WTC11 (cell line): ENCODE measurements around the gene PEAR1. TPM values are rescaled to one million over a fixed set of nuclear protein-coding genes. Genes with fewer than 3 reads are reported as not detected.

ENCODE experiments used
- ATAC-seq: fragments of 200-7000 bp; cut with Tn5 transposase; 2 replicates; pipeline ENCODE4 v1.10.0; 2021; ENCODE audit warnings: mild to moderate bottlenecking, moderate library complexity
- CTCF ChIA-PET: fragments of 300-600 bp; sonication (Branson Sonifier 250); formaldehyde crosslinking; loops from one replicate; lab custom pipeline; 2021; ENCODE audit warnings: antibody characterized with exemption; lab: Charles Lee
- POLR2A ChIA-PET: fragments of 350-600 bp; sonication (Branson Sonifier 250); formaldehyde crosslinking; loops from one replicate; lab custom pipeline; 2021; ENCODE audit warnings: antibody characterized with exemption; lab: Charles Lee
- DNase-seq: peaks from one replicate; pipeline ENCODE4 v3.0.0; 2021; ENCODE audit warnings: low spot score
- H3K27ac Mint-ChIP-seq: 2 replicates; pipeline ENCODE4 v1.8.0; 2021; ENCODE audit warnings: mixed read lengths
- H3K27me3 Mint-ChIP-seq: 2 replicates; pipeline ENCODE4 v1.8.0; 2021; ENCODE audit warnings: low read depth, mild to moderate bottlenecking, moderate library complexity, mixed read lengths
- H3K36me3 Mint-ChIP-seq: 2 replicates; pipeline ENCODE4 v1.8.0; 2021; ENCODE audit warnings: mixed read lengths
- H3K4me1 Mint-ChIP-seq: 2 replicates; pipeline ENCODE4 v1.8.0; 2022; ENCODE audit warnings: mixed read lengths
- H3K4me3 Mint-ChIP-seq: 2 replicates; pipeline ENCODE4 v1.8.0; 2021; ENCODE audit warnings: mild to moderate bottlenecking, moderate library complexity, mixed read lengths
- H3K9me3 Mint-ChIP-seq: 2 replicates; pipeline ENCODE4 v1.8.0; 2021; ENCODE audit warnings: mixed read lengths
- ATF3 ChIP-seq: sonication (generic); formaldehyde crosslinking; conservative IDR thresholded peaks from 2 replicates; pipeline ENCODE4 v1.8.1; 2022; ENCODE audit warnings: mild to moderate bottlenecking, missing genetic modification reagents
- CBFB ChIP-seq: sonication (generic); formaldehyde crosslinking; IDR thresholded peaks from 2 replicates; pipeline ENCODE4 v1.8.1; 2022; ENCODE audit warnings: mild to moderate bottlenecking, low read depth, missing genetic modification reagents
- CREM ChIP-seq: sonication (generic); formaldehyde crosslinking; IDR thresholded peaks from 2 replicates; pipeline ENCODE4 v1.8.1; 2022; ENCODE audit warnings: mild to moderate bottlenecking, missing genetic modification reagents, moderate library complexity
- E2F5 ChIP-seq: sonication (generic); formaldehyde crosslinking; IDR thresholded peaks from 2 replicates; pipeline ENCODE4 v1.8.1; 2022; ENCODE audit warnings: mild to moderate bottlenecking, moderate library complexity, missing genetic modification reagents
- ELF4 ChIP-seq: sonication (generic); formaldehyde crosslinking; IDR thresholded peaks from 2 replicates; pipeline ENCODE4 v1.8.1; 2022; ENCODE audit warnings: low read depth, mild to moderate bottlenecking, moderate library complexity, missing genetic modification reagents
- JUN ChIP-seq: sonication (generic); formaldehyde crosslinking; IDR thresholded peaks from 2 replicates; pipeline ENCODE4 v1.8.0; 2023; ENCODE audit warnings: mild to moderate bottlenecking, missing genetic modification reagents
- MLX ChIP-seq: sonication (generic); formaldehyde crosslinking; IDR thresholded peaks from 2 replicates; pipeline ENCODE4 v1.8.1; 2023; ENCODE audit warnings: mild to moderate bottlenecking, missing genetic modification reagents, moderate library complexity
- MYBL2 ChIP-seq: sonication (generic); formaldehyde crosslinking; IDR thresholded peaks from 2 replicates; pipeline ENCODE4 v1.8.1; 2023; ENCODE audit warnings: mild to moderate bottlenecking, moderate library complexity, missing genetic modification reagents
- NFE2L1 ChIP-seq: sonication (generic); formaldehyde crosslinking; IDR thresholded peaks from 2 replicates; pipeline ENCODE4 v1.8.1; 2023; ENCODE audit warnings: missing genetic modification reagents
- PRRX2 ChIP-seq: fragments of 250-450 bp; sonication (Bioruptor Pico); IDR thresholded peaks from 2 replicates; pipeline ENCODE4 v1.8.0; 2021; ENCODE audit warnings: mild to moderate bottlenecking
- SMAD4 ChIP-seq: sonication (generic); formaldehyde crosslinking; IDR thresholded peaks from 2 replicates; pipeline ENCODE4 v1.8.0; 2022; ENCODE audit warnings: mild to moderate bottlenecking, missing genetic modification reagents
- TEAD1 ChIP-seq: sonication (generic); formaldehyde crosslinking; IDR thresholded peaks from 2 replicates; pipeline ENCODE4 v1.8.0; 2022; ENCODE audit warnings: mild to moderate bottlenecking, missing genetic modification reagents
- TEAD4 ChIP-seq: sonication (generic); formaldehyde crosslinking; IDR thresholded peaks from 2 replicates; pipeline ENCODE4 v1.8.0; 2022; ENCODE audit warnings: mild to moderate bottlenecking, missing genetic modification reagents
- ZNF423 ChIP-seq: fragments of 250-450 bp; sonication (Bioruptor Pico); IDR thresholded peaks from 2 replicates; pipeline ENCODE4 v2.1.2; 2022; ENCODE audit warnings: mild to moderate bottlenecking, moderate library complexity
- ZNF671 ChIP-seq: fragments of 250-450 bp; sonication (Bioruptor Pico); IDR thresholded peaks from 2 replicates; pipeline ENCODE4 v1.8.0; 2021; ENCODE audit warnings: mild to moderate bottlenecking
- total RNA-seq: library from RNA; stranded (reverse); gene quantifications from 3 replicates; pipeline ENCODE4 v1.2.3, GENCODE V29; 2021
- TF ChIP-seq, protein P1 (sequence below): sonication (generic); formaldehyde crosslinking; IDR thresholded peaks from 2 replicates; pipeline ENCODE4 v1.8.1; 2022; ENCODE audit warnings: low read depth, mild to moderate bottlenecking, moderate library complexity, missing genetic modification reagents, borderline replicate concordance
- TF ChIP-seq, protein P2 (sequence below): sonication (generic); formaldehyde crosslinking; IDR thresholded peaks from 2 replicates; pipeline ENCODE4 v1.8.1; 2023; ENCODE audit warnings: mild to moderate bottlenecking, missing genetic modification reagents

Gene PEAR1
- total RNA-seq, 1 experiment from 2014 or later = 1.6 TPM

- TF ChIP-seq, protein P1, sequence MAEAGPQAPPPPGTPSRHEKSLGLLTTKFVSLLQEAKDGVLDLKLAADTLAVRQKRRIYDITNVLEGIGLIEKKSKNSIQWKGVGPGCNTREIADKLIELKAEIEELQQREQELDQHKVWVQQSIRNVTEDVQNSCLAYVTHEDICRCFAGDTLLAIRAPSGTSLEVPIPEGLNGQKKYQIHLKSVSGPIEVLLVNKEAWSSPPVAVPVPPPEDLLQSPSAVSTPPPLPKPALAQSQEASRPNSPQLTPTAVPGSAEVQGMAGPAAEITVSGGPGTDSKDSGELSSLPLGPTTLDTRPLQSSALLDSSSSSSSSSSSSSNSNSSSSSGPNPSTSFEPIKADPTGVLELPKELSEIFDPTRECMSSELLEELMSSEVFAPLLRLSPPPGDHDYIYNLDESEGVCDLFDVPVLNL (CRISPR knock-in tag) = no peak
- TF ChIP-seq SMAD4 (no peak), ATF3 (CRISPR knock-in tag) (no peak), PRRX2 (CRISPR knock-in tag) (no peak), JUN (CRISPR knock-in tag) (no peak), CREM (no peak), MLX (CRISPR knock-in tag) (no peak), MYBL2 (CRISPR knock-in tag) (no peak)
- TF ChIP-seq, protein P2, sequence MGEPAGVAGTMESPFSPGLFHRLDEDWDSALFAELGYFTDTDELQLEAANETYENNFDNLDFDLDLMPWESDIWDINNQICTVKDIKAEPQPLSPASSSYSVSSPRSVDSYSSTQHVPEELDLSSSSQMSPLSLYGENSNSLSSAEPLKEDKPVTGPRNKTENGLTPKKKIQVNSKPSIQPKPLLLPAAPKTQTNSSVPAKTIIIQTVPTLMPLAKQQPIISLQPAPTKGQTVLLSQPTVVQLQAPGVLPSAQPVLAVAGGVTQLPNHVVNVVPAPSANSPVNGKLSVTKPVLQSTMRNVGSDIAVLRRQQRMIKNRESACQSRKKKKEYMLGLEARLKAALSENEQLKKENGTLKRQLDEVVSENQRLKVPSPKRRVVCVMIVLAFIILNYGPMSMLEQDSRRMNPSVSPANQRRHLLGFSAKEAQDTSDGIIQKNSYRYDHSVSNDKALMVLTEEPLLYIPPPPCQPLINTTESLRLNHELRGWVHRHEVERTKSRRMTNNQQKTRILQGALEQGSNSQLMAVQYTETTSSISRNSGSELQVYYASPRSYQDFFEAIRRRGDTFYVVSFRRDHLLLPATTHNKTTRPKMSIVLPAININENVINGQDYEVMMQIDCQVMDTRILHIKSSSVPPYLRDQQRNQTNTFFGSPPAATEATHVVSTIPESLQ (CRISPR knock-in tag) = no peak
- TF ChIP-seq, all 79 proteins: peak for 0
Observed at GRCh38 chr1:156905176-156905575, 11.7 kb downstream of the PEAR1 start (continued).

- Mint-ChIP-seq H3K36me3 (no peaks in the 10 kb centered on the region), H3K4me3 (no peak overlapping the region), H3K4me1 (peaks cover 7% of the 10 kb centered on the region; the same call in 1 of the 2 replicates), H3K9me3 (no peaks in the 10 kb centered on the region), H3K27ac (no peak overlapping the region), H3K27me3 (peaks cover 2% of the 10 kb centered on the region)
- DNase-seq = no peak
- ChIA-PET CTCF (no interaction called here), POLR2A (no interaction called here)
- no peak for ATAC-seq
- TF ChIP-seq MLX (CRISPR knock-in tag) = no peak
Observed at GRCh38 chr1:156905651-156906050, 12.1 kb downstream of the PEAR1 start.

- H3K36me3 Mint-ChIP-seq = no peaks in the 10 kb centered on the region
- H3K9me3 Mint-ChIP-seq = no peaks in the 10 kb centered on the region
- ATAC-seq (no peak), DNase-seq (no peak)
- H3K4me1 Mint-ChIP-seq = peaks cover 7% of the 10 kb centered on the region; the same call in 1 of the 2 replicates
- H3K27ac Mint-ChIP-seq = no peak overlapping the region
- no peak overlapping the region for H3K4me3 Mint-ChIP-seq
- H3K27me3 Mint-ChIP-seq = peaks cover 9% of the 10 kb centered on the region
- ChIA-PET POLR2A (no interaction called here), CTCF (no interaction called here)
- TF ChIP-seq TEAD4 (CRISPR knock-in tag) (no peak), ZNF671 (CRISPR knock-in tag) (no peak), JUN (CRISPR knock-in tag) (no peak), E2F5 (CRISPR knock-in tag) (no peak), CBFB (no peak), ELF4 (CRISPR knock-in tag) (no peak), NFE2L1 (no peak), ZNF423 (CRISPR knock-in tag) (no peak), TEAD1 (CRISPR knock-in tag) (no peak)
Observed at GRCh38 chr1:156906206-156906906, 12.8 kb downstream of the PEAR1 start.
